Non-pigmented ciliary epithelial cell (primary cell): ENCODE data around the gene HSPA1B.
"Not testable (repeated sequence)": the region's sequence is repeated elsewhere in the genome, so short reads cannot be mapped to it uniquely, and the experiment has no call there.

Experiments
- DNase-seq: peaks from one replicate; pipeline ENCODE4 v3.0.0-alpha.2; 2010; ENCODE audit warnings: low read depth

HSPA1B gene

GRCh38 chr6:31827286-31828079 lies at the start of gene HSPA1B:
HSPA1B (plus strand) TSS chr6:31827738; CDS start chr6:31827951, 213 bp downstream.
- DNase-seq = peak; percentile 99

- no peak for DNase-seq
Observed at GRCh38 chr6:31778193-31778592, 49.3 kb upstream of the HSPA1B start.

GRCh38 chr6:31778999-31779885 lies 48.3 kb upstream of the HSPA1B start:
- DNase-seq = no peak

- no peak for DNase-seq
Observed at GRCh38 chr6:31779908-31780307, 47.6 kb upstream of the HSPA1B start.

- DNase-seq = no peak
Observed at GRCh38 chr6:31780507-31781243, 46.9 kb upstream of the HSPA1B start.

GRCh38 chr6:31781244-31782125 lies 46.1 kb upstream of the HSPA1B start:
- DNase-seq = no peak

- DNase-seq = no peak
Observed at GRCh38 chr6:31782126-31782855, 45.2 kb upstream of the HSPA1B start.

- DNase-seq = no peak
Observed at GRCh38 chr6:31784098-31784925, 43.2 kb upstream of the HSPA1B start.

- DNase-seq = no peak
Observed at GRCh38 chr6:31785475-31785874, 42.1 kb upstream of the HSPA1B start.

GRCh38 chr6:31791324-31792089 lies 36.0 kb upstream of the HSPA1B start:
- no peak for DNase-seq

GRCh38 chr6:31792090-31792374 lies 35.5 kb upstream of the HSPA1B start:
- DNase-seq = no peak

GRCh38 chr6:31792761-31793171 lies 34.8 kb upstream of the HSPA1B start:
- no peak for DNase-seq

- not testable (repeated sequence) for DNase-seq
Observed at GRCh38 chr6:31793927-31794245, 33.7 kb upstream of the HSPA1B start.

GRCh38 chr6:31794294-31794865 lies 33.2 kb upstream of the HSPA1B start:
- DNase-seq = no peak

- DNase-seq = no peak
Observed at GRCh38 chr6:31794866-31795615, 32.5 kb upstream of the HSPA1B start.

- DNase-seq = no peak
Observed at GRCh38 chr6:31795616-31796298, 31.8 kb upstream of the HSPA1B start, which contains the start of gene VARS1. VARS1 (minus strand) TSS chr6:31795752; CDS start chr6:31795217, 535 bp downstream.

- DNase-seq = no peak
Observed at GRCh38 chr6:31796993-31797385, 30.5 kb upstream of the HSPA1B start.

GRCh38 chr6:31797588-31797987 lies 29.9 kb upstream of the HSPA1B start:
- no peak for DNase-seq
